ENCODE measurements around the gene DNAH12. TPM values are rescaled to one million over a fixed set of nuclear protein-coding genes. Genes with fewer than 3 reads are reported as not detected.

The DNAH12 gene
- total and polyA plus RNA-seq, 4 donors = 0.05 to 0.08 (median 0.08) TPM; not detected in 1

DNA sequence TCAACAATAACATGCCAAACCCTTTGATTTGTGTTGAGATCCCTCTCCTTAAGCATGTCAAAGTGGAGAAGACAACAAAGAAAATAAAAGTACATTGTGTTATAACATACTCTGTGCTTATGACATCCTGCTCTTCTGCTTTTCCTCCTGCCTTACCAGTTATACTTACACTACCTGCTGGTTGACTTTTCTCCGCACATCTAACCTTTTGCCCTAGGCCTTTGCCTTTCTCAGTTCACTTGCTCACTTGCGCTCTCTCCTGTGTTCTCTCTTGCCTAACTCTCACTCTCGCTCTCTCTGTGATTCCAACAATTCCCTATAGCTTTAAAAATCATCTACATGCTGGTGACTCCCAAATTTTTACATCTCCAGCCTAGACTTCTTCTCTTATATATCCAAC, 5.7 kb downstream of the DNAH12 start:
- no peaks in the 10 kb centered on the region for H3K36me3 ChIP-seq (ENCODE audit: control insufficient read depth in 4 of 4, insufficient read depth in 3 of 4, low read depth in 1 of 4, low read length in 3 of 4)
- H3K4me1 ChIP-seq (ENCODE audit: control insufficient read depth in 4 of 4, insufficient read depth in 4 of 4, low read length in 3 of 4) = no peaks in the 10 kb centered on the region
- TF ChIP-seq, protein P1, sequence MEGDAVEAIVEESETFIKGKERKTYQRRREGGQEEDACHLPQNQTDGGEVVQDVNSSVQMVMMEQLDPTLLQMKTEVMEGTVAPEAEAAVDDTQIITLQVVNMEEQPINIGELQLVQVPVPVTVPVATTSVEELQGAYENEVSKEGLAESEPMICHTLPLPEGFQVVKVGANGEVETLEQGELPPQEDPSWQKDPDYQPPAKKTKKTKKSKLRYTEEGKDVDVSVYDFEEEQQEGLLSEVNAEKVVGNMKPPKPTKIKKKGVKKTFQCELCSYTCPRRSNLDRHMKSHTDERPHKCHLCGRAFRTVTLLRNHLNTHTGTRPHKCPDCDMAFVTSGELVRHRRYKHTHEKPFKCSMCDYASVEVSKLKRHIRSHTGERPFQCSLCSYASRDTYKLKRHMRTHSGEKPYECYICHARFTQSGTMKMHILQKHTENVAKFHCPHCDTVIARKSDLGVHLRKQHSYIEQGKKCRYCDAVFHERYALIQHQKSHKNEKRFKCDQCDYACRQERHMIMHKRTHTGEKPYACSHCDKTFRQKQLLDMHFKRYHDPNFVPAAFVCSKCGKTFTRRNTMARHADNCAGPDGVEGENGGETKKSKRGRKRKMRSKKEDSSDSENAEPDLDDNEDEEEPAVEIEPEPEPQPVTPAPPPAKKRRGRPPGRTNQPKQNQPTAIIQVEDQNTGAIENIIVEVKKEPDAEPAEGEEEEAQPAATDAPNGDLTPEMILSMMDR (IDR thresholded peaks at IDR 0.05; ENCODE audit: low read depth, low read length, missing input control) = no peak
- no peak for TF ChIP-seq YY1 (IDR thresholded peaks at IDR 0.05)
- no peak for TF ChIP-seq EGR1 (IDR thresholded peaks at IDR 0.05; ENCODE audit: low read depth in 2 of 2)
- no peak for TF ChIP-seq RAD21 (IDR thresholded peaks at IDR 0.05)
- no peak for TF ChIP-seq TAF1 (conservative IDR thresholded peaks at IDR 0.05)
- TF ChIP-seq, protein P2, sequence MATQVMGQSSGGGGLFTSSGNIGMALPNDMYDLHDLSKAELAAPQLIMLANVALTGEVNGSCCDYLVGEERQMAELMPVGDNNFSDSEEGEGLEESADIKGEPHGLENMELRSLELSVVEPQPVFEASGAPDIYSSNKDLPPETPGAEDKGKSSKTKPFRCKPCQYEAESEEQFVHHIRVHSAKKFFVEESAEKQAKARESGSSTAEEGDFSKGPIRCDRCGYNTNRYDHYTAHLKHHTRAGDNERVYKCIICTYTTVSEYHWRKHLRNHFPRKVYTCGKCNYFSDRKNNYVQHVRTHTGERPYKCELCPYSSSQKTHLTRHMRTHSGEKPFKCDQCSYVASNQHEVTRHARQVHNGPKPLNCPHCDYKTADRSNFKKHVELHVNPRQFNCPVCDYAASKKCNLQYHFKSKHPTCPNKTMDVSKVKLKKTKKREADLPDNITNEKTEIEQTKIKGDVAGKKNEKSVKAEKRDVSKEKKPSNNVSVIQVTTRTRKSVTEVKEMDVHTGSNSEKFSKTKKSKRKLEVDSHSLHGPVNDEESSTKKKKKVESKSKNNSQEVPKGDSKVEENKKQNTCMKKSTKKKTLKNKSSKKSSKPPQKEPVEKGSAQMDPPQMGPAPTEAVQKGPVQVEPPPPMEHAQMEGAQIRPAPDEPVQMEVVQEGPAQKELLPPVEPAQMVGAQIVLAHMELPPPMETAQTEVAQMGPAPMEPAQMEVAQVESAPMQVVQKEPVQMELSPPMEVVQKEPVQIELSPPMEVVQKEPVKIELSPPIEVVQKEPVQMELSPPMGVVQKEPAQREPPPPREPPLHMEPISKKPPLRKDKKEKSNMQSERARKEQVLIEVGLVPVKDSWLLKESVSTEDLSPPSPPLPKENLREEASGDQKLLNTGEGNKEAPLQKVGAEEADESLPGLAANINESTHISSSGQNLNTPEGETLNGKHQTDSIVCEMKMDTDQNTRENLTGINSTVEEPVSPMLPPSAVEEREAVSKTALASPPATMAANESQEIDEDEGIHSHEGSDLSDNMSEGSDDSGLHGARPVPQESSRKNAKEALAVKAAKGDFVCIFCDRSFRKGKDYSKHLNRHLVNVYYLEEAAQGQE (IDR thresholded peaks at IDR 0.05) = no peak
- H3K27me3 ChIP-seq (ENCODE audit: control insufficient read depth in 4 of 4, insufficient read depth in 4 of 4, low read length in 3 of 4) = no peaks in the 10 kb centered on the region
- H3K9ac ChIP-seq (ENCODE audit: low read depth in 1 of 2, low read length in 2 of 2) = no peak overlapping the region
- no peak overlapping the region for H3K27ac ChIP-seq (ENCODE audit: low read depth in 1 of 2, low read length in 2 of 2)
- no peak for DNase-seq (ENCODE audit: low spot score)
- H3K4me3 ChIP-seq (ENCODE audit: low read depth in 1 of 3, low read length in 3 of 3) = no peak overlapping the region
- 95% methylated on average over 3 of the region's 3 CpGs for WGBS
- H3K9me3 ChIP-seq (ENCODE audit: control insufficient read depth in 4 of 4, low read length in 3 of 4) = no peaks in the 10 kb centered on the region

DNA sequence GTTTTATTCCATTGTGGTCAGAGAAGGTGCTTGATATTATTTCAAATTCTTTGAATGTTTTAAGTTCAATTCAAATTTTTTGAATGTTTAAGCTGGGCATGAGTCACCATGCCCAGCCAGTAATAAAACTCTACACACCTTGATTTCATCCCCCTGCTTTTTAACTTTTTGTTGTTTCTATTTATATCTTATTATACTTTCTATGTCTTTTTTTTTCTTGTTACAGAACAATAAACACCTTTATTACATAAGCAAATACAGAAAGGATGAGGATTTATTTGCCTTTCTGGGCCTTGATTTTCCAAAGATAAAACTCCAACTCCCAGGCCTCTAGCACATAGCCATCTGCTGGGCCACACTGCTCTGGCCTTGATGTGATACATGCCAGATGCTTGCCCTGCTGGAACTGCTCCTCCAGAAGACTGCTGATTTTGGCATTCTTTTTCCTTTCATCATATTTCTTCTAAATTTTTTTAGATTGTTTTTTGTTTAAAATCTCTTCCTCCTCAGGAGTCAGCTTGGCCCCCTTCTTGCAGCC, 14.0 kb downstream of the DNAH12 start:
- Histone ChIP-seq H3K27ac (ENCODE audit: low read depth in 1 of 2, low read length in 2 of 2) (no peak overlapping the region), H3K4me3 (ENCODE audit: low read depth in 1 of 3, low read length in 3 of 3) (no peak overlapping the region), H3K9me3 (ENCODE audit: control insufficient read depth in 4 of 4, low read length in 3 of 4) (no peaks in the 10 kb centered on the region), H3K4me1 (ENCODE audit: control insufficient read depth in 4 of 4, insufficient read depth in 4 of 4, low read length in 3 of 4) (no peaks in the 10 kb centered on the region), H3K9ac (ENCODE audit: low read depth in 1 of 2, low read length in 2 of 2) (no peak overlapping the region), H3K27me3 (ENCODE audit: control insufficient read depth in 4 of 4, insufficient read depth in 4 of 4, low read length in 3 of 4) (no peaks in the 10 kb centered on the region), H3K36me3 (ENCODE audit: control insufficient read depth in 4 of 4, insufficient read depth in 3 of 4, low read depth in 1 of 4, low read length in 3 of 4) (no peaks in the 10 kb centered on the region)
- DNase-seq (ENCODE audit: low spot score) = no peak
- TF ChIP-seq FOXA2 (IDR thresholded peaks at IDR 0.05) = no peak
- TF ChIP-seq HNF4G (IDR thresholded peaks at IDR 0.05) = no peak
- no peak for TF ChIP-seq SP1 (IDR thresholded peaks at IDR 0.05)
- TF ChIP-seq RAD21 (IDR thresholded peaks at IDR 0.05) = no peak
- TF ChIP-seq NR2F2 (IDR thresholded peaks at IDR 0.05) = no peak
- TF ChIP-seq GABPA (IDR thresholded peaks at IDR 0.05 in 1 of 2, conservative IDR thresholded peaks at IDR 0.05 in 1 of 2) = no peak
- no peak for TF ChIP-seq TAF1 (conservative IDR thresholded peaks at IDR 0.05)
- TF ChIP-seq, protein P1 (IDR thresholded peaks at IDR 0.05; ENCODE audit: low read depth, low read length, missing input control) = no peak
- no peak for TF ChIP-seq RXRA (IDR thresholded peaks at IDR 0.05)
- no peak for TF ChIP-seq JUND (IDR thresholded peaks at IDR 0.05)
- TF ChIP-seq, protein P2 (IDR thresholded peaks at IDR 0.05) = no peak
- TF ChIP-seq, protein P3, sequence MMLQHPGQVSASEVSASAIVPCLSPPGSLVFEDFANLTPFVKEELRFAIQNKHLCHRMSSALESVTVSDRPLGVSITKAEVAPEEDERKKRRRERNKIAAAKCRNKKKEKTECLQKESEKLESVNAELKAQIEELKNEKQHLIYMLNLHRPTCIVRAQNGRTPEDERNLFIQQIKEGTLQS (IDR thresholded peaks at IDR 0.05) = no peak
- TF ChIP-seq EGR1 (IDR thresholded peaks at IDR 0.05; ENCODE audit: low read depth in 2 of 2) = no peak
- TF ChIP-seq, protein P4, sequence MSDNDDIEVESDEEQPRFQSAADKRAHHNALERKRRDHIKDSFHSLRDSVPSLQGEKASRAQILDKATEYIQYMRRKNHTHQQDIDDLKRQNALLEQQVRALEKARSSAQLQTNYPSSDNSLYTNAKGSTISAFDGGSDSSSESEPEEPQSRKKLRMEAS (IDR thresholded peaks at IDR 0.05) = no peak
- no peak for TF ChIP-seq HNF4A (conservative IDR thresholded peaks at IDR 0.05)
- no peak for TF ChIP-seq YY1 (IDR thresholded peaks at IDR 0.05)
